Neutrophil (primary cell): ENCODE data around the gene DENND1A.
"Not testable (repeated sequence)": the region's sequence is repeated elsewhere in the genome, so short reads cannot be mapped to it uniquely, and the experiment has no call there.

Source experiments
- H3K27ac ChIP-seq: fragments of 200-600 bp; sonication (generic); 2 replicates; pipeline ENCODE4 v1.5.1; 2016; ENCODE audit warnings: mild to moderate bottlenecking, moderate library complexity
- H3K27me3 ChIP-seq: fragments of 200-600 bp; sonication (generic); 2 replicates; pipeline ENCODE4 v1.6.0; 2016; ENCODE audit warnings: mild to moderate bottlenecking
- H3K36me3 ChIP-seq: fragments of 200-600 bp; sonication (generic); 2 replicates; pipeline ENCODE4 v1.5.1; 2017
- H3K4me1 ChIP-seq, 2 experiments: fragments of 200-600 bp in 1 of 2; sonication (generic) in 1 of 2; 1 replicate in 1 of 2; 2 replicates in 1 of 2; pipeline versions ENCODE4 v1.5.1 to v1.6.1; 2013 to 2016; ENCODE audit warnings: low read depth in 1 of 2, low read length in 1 of 2, mild to moderate bottlenecking in 1 of 2, moderate library complexity in 1 of 2; ENCODE audit not compliant: control insufficient read depth in 1 of 2, insufficient read depth in 1 of 2
- H3K4me3 ChIP-seq, 2 experiments: fragments of 200-600 bp in 1 of 2; sonication (generic) in 1 of 2; 1 replicate in 1 of 2; 2 replicates in 1 of 2; pipeline ENCODE4 v1.5.1; 2013 to 2016; ENCODE audit warnings: low read depth in 1 of 2, low read length in 1 of 2, mild to moderate bottlenecking in 1 of 2, moderate library complexity in 1 of 2
- H3K9me3 ChIP-seq: fragments of 200-600 bp; sonication (generic); 2 replicates; pipeline ENCODE4 v1.5.1; 2016
- CTCF ChIP-seq: fragments of 200-600 bp; sonication (generic); IDR thresholded peaks from 2 replicates; pipeline ENCODE4 v1.5.1; 2016; ENCODE audit warnings: antibody characterized with exemption

Gene DENND1A

DNA sequence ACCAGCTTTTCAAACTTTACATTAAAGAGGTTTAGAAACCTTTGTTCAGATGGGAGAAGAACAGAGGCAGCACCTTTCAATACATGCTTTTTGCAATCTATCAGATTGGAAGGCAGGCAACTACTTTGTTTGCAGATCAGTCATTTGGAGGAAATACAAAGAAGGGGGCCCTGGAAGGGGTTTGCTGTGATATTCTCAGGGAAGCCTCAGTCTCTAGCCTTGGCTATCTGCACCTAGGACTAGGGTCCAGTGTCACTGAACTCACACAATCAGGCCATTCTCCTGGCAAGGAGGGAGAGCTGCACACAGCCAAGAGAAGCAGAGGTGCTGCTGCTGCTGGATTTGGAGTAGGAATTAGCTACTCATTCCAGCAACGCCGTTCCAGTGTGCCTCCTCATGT, 494.5 kb downstream of the DENND1A start:
- Histone ChIP-seq H3K4me3 (no peak overlapping the region), H3K9me3 (no peaks in the 10 kb centered on the region), H3K27ac (no peak overlapping the region), H3K4me1 (no peaks in the 10 kb centered on the region), H3K36me3 (peaks cover 92% of the 10 kb centered on the region), H3K27me3 (no peaks in the 10 kb centered on the region)
- TF ChIP-seq CTCF, result no peak

- no peaks in the 10 kb centered on the region for H3K4me1 ChIP-seq
- peaks cover 89% of the 10 kb centered on the region for H3K36me3 ChIP-seq
These were observed 495.2 kb downstream of the DENND1A start for GRCh38 chr9:123434619-123435240.

GRCh38 chr9:123432331-123433236, 497.3 kb downstream of the DENND1A start:
- Histone ChIP-seq H3K27ac (no peak overlapping the region), H3K4me1 (no peaks in the 10 kb centered on the region), H3K36me3 (peaks cover 71% of the 10 kb centered on the region), H3K9me3 (no peaks in the 10 kb centered on the region), H3K4me3 (no peak overlapping the region), H3K27me3 (no peaks in the 10 kb centered on the region)
- TF ChIP-seq CTCF, result no peak

More at GRCh38 chr9:123434619-123435240, 495.2 kb downstream of the DENND1A start:
- Histone ChIP-seq H3K4me3 (no peak overlapping the region), H3K27me3 (no peaks in the 10 kb centered on the region), H3K9me3 (no peaks in the 10 kb centered on the region), H3K27ac (no peak overlapping the region)
- TF ChIP-seq CTCF, result no peak

DNA sequence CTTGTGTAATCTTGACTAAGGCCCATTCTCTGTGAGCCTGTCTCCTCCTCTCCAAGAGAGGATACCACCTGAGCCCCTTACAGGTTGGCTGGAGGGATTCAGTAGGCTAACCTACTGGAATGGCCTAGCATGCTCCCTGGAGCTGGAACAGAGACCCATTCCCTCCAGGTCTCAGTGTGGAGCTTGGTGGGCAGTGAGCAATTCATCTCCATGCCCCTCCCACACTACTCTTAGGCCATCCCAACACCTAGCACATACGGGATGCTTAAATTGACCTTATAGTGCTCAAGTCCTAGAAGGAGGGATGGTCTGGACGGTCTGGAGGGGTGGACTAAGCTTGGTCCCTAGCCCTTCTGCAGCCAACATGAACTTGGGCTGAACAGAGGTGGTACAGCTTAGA, 498.3 kb downstream of the DENND1A start:
- Histone ChIP-seq H3K27me3 (no peaks in the 10 kb centered on the region), H3K4me3 (no peak overlapping the region), H3K9me3 (no peaks in the 10 kb centered on the region), H3K4me1 (no peaks in the 10 kb centered on the region), H3K27ac (no peak overlapping the region), H3K36me3 (peaks cover 71% of the 10 kb centered on the region)
- no peak for TF ChIP-seq CTCF

DNA sequence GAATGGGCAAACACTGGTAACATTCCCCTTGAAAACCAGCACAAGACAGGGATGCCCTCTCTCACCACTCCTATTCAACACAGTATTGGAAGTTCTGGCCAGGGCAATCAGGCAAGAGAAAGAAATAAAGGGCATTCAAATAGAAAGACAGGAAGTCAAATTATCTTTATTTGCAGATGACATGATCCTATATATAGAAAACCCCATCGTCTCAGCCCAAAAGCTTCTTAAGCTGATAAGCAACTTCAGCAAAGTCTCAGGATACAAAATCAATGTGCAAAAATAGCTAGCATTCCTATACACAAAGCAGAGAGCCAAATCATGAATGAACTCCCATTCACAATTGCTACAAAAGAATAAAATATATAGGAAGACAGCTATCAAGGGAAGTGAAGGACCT, 501.5 kb downstream of the DENND1A start:
- not testable (repeated sequence) for H3K27ac ChIP-seq, H3K4me3 ChIP-seq, H3K27me3 ChIP-seq, H3K9me3 ChIP-seq, H3K4me1 ChIP-seq
- peaks cover 71% of the 10 kb centered on the region for H3K36me3 ChIP-seq

DNA sequence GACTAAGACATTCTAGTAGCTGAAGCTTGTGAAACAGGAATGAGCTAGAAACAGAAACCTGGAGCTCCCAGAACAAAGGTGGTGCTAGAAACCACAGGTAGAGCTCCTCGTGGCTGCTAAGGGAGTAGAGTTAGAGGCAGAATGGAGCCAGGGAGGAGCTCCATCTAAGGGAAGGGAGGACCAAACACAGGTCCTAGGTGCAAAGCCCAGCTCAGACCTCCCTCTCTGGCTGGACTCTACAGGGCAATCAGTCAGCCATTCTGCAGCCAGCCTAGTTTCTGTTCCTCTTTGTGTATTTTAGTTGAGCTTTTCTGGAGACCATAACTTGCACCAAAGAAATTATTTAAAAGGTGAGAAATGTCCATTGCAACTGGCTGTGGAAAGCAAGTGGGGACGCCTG, 503.5 kb downstream of the DENND1A start:
- no peak for TF ChIP-seq CTCF
- H3K4me3 ChIP-seq, result no peak overlapping the region
- no peak overlapping the region for H3K27ac ChIP-seq
- H3K9me3 ChIP-seq, result no peaks in the 10 kb centered on the region
- H3K27me3 ChIP-seq, result no peaks in the 10 kb centered on the region
- peaks cover 70% of the 10 kb centered on the region for H3K36me3 ChIP-seq
- H3K4me1 ChIP-seq, result no peaks in the 10 kb centered on the region
